Measurements from ENCODE around the gene MAP3K2.
A peak's percentile ranks its signal among the peaks of the same experiment; 100 is the strongest.
"Not testable (repeated sequence)": the region's sequence is repeated elsewhere in the genome, so short reads cannot be mapped to it uniquely, and the experiment has no call there.

The MAP3K2 gene

DNA sequence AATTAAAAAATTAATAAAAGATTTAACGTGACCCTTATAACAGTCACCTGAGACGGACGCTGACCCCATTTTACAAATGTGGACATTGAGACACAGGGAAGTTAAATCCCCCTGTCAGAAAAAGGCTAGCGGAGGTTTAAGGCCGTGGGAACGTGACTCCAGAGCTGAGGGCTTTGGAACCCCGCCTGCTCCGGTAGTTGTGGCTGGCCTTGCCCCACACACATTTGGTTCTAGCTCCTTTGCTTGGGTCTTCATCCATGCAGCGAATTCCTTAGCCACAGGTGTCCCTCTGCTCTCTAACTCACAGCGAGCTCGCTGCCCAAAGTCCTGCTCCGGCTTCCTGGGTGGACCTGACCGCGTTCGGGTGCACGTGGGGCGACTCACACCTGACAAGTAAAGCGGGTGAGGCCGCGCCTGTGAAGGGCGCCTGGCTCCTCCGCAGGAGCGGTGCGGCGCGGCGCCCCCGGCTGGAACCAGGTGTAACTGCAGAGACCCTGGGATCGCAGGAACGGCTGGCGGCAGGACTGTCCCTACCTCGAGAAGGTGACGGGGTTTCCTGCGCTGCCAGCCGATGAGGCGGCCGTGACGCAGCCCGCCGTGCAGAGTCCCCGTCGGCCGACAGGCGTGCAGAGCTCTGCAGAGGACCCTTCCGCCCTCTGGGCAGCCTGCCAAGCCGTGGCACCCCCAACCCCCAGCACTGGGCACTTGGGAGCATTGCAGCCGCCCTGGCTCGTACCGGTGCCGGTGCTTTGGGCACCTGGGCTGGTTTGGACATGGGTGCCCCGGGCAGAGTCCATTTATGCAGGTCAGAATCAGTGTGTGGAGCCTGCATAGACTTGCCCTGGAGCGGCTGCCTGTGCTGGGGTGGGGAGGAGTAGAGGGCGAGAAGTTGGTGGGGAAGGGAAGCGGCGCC, 28.1 kb upstream of the MAP3K2 start:
- Mint-ChIP-seq H3K27ac (peak overlapping the region; percentile 81), H3K4me3 (peak overlapping the region; percentile 64), H3K9me3 (peaks cover 2% of the 10 kb centered on the region), H3K36me3 (no peaks in the 10 kb centered on the region), H3K4me1 (peaks cover 34% of the 10 kb centered on the region), H3K27me3 (peaks cover 57% of the 10 kb centered on the region)
- CTCF ChIA-PET, result interaction anchor here (0.7 to 2.8 kb wide), 14 partner anchors 9 to 219 kb away, joined by 3 to 16 read pairs (median 4); partner anchors contain the start of genes ERCC3 and MAP3K2
- peak; percentile 85 for DNase-seq

GRCh38 chr2:127414638-127415592, 27.1 kb upstream of the MAP3K2 start:
- no peak overlapping the region for H3K4me3 Mint-ChIP-seq
- peaks cover 2% of the 10 kb centered on the region for H3K9me3 Mint-ChIP-seq
- H3K27ac Mint-ChIP-seq, result no peak overlapping the region
- no peak for DNase-seq
- H3K4me1 Mint-ChIP-seq, result peaks cover 40% of the 10 kb centered on the region
- H3K36me3 Mint-ChIP-seq, result peaks cover 1% of the 10 kb centered on the region
- peaks cover 48% of the 10 kb centered on the region for H3K27me3 Mint-ChIP-seq
- CTCF ChIA-PET, result interaction anchor here (0.7 to 2.8 kb wide), 13 partner anchors 10 to 218 kb away, joined by 3 to 16 read pairs (median 4); partner anchors contain the start of genes ERCC3 and MAP3K2

DNA sequence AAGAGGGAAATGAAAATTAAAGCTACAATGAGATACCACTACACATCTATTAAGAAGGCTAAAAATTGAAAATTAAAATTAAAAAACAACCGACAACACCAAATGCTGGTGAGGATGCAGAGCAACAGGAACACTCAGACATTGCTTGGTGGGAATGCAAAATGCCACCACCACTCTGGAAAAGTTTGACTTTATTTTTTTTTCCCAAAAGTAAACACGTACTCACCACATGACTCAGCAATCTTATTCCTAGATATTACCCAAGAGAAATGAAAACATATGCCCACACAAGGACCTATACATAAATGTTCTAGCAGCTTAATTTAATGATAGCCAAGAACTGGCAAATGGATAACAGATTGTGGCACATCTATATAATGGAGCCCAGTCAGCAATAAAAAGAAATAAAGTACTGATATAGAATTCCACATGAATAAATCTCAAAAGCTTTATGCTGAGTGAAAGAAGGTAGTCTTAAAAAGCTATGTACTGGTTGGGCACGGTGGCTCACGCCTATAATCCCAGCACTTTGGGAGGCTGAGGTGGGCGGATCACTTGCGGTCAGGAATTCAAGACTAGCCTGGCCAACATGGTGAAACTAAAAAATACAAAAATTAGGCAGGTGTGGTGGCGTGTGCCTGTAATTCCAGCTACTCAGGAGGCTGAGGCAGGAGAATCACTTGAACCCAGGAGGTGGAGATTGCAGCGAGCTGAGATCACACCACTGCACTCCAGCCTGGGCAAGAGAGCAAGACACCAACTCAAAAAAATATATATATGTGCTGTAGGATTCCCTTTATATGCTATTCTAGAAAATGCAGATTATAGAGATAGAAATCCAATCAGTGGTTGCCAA, 26.2 kb upstream of the MAP3K2 start:
- CTCF ChIA-PET, result interaction anchor here (0.7 to 2.8 kb wide), 6 partner anchors 25 to 217 kb away, joined by 3 to 16 read pairs (median 4); partner anchors contain the start of gene MAP3K2
- no peak overlapping the region for H3K27ac Mint-ChIP-seq
- peaks cover 42% of the 10 kb centered on the region for H3K4me1 Mint-ChIP-seq
- DNase-seq, result no peak
- peaks cover 1% of the 10 kb centered on the region for H3K36me3 Mint-ChIP-seq
- H3K27me3 Mint-ChIP-seq, result peaks cover 48% of the 10 kb centered on the region
- H3K9me3 Mint-ChIP-seq, result peaks cover 2% of the 10 kb centered on the region
- H3K4me3 Mint-ChIP-seq, result no peak overlapping the region

DNA sequence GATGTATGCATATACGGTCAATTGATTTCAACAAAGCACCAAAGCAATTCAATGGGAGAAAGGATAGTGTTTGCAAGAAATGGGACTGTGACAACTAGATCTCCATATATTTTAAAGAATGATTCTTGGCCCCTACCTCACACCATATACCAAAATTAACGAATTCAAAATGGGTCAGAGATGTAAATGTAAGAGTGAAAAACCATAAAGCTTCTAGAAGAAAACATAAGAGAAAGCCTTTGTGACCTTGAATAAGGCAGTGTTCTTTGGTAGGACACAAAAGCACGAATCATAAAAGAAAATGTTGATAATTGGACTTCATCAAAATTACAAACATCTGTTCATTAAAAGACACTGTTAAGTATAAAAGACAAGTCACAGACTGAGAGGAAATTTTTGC, 25.4 kb upstream of the MAP3K2 start:
- H3K36me3 Mint-ChIP-seq, result peaks cover 1% of the 10 kb centered on the region
- no peak for DNase-seq
- peaks cover 45% of the 10 kb centered on the region for H3K4me1 Mint-ChIP-seq
- CTCF ChIA-PET, result interaction anchor here (0.7 kb wide), 2 partner anchors 24 to 67 kb away, joined by 3 to 4 read pairs; no protein-coding TSS in a partner anchor
- H3K27ac Mint-ChIP-seq, result no peak overlapping the region
- peaks cover 2% of the 10 kb centered on the region for H3K9me3 Mint-ChIP-seq
- no peak overlapping the region for H3K4me3 Mint-ChIP-seq
- peaks cover 44% of the 10 kb centered on the region for H3K27me3 Mint-ChIP-seq

- CTCF ChIA-PET, result no interaction called here
- Mint-ChIP-seq H3K9me3 (peaks cover 2% of the 10 kb centered on the region), H3K36me3 (peaks cover 1% of the 10 kb centered on the region), H3K4me1 (peaks cover 42% of the 10 kb centered on the region), H3K4me3 (no peak overlapping the region), H3K27ac (no peak overlapping the region), H3K27me3 (peaks cover 32% of the 10 kb centered on the region)
- no peak for DNase-seq
Measured at GRCh38 chr2:127411653-127412369, 24.0 kb upstream of the MAP3K2 start.

DNA sequence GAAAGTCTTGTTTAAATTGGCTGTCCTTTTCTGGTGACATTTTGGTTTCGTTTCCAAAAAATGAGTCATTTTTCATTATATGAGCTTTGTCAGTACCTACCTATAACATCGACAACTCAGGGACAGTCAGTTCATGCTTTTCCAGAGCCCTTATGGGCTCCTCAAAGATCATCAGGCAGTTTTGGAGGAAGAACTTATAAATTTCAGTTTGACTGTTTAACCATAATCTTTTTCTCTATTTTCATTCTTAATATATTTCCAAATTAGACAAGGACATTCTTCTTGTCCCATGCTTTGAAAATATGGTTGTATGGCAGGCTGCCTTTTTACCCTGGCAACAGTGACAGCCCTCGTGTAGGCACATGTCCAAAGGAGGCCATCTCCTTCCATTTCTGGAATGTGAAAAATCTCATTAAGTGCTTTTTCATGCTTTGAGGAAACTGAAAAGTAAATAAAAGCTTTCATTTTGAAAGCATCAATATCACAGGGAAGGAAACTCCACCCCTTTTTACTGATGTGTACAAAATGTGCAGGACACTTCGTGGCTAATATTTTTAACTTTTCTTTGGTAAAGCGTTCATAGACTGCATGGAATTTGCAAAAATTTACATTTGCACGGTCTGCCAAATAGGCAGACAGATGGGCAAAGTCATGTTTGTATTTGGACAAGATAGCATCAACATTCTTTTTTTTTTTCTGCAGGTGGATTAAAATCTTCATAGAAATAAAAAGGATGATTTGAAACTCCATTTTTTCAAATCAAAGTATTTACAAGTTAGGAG, 23.3 kb upstream of the MAP3K2 start:
- DNase-seq, result no peak
- CTCF ChIA-PET, result interaction anchor here (1.0 kb wide), 2 partner anchors 16 to 23 kb away, joined by 3 to 4 read pairs; no protein-coding TSS in a partner anchor

GRCh38 chr2:127409716-127410115, 21.9 kb upstream of the MAP3K2 start:
- DNase-seq, CTCF ChIA-PET: not testable (repeated sequence)

More for the DNA sequence above, 23.3 kb upstream of the MAP3K2 start:
- Mint-ChIP-seq H3K4me1 (peaks cover 35% of the 10 kb centered on the region), H3K36me3 (peaks cover 1% of the 10 kb centered on the region), H3K27ac (peak overlapping the region; percentile 93), H3K9me3 (peaks cover 2% of the 10 kb centered on the region), H3K4me3 (peak overlapping the region; percentile 58), H3K27me3 (peaks cover 29% of the 10 kb centered on the region)

DNA sequence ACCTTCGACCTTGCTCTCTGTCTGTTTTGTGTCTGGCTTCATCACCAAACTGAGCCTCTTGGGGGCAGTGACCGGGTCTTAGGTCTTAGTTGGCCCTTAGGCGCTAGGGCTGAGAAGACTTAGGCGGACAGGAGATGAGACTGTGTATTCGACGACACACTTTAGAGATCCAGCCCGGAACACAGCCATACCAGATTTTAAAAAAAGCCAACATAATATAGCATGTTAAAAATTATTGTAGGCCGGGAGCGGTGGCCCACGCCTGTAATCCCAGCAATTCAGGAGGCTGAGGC, 21.0 kb upstream of the MAP3K2 start:
- peaks cover 27% of the 10 kb centered on the region for H3K27me3 Mint-ChIP-seq
- peak overlapping the region; percentile 59 for H3K4me3 Mint-ChIP-seq
- peak overlapping the region; percentile 38 for H3K27ac Mint-ChIP-seq
- peaks cover 1% of the 10 kb centered on the region for H3K36me3 Mint-ChIP-seq
- peaks cover 2% of the 10 kb centered on the region for H3K9me3 Mint-ChIP-seq
- DNase-seq, result no peak
- H3K4me1 Mint-ChIP-seq, result peaks cover 30% of the 10 kb centered on the region
- CTCF ChIA-PET, result interaction anchor here (1.2 kb wide), 1 partner anchor 10 kb away, joined by 3 read pairs; no protein-coding TSS in a partner anchor

More at GRCh38 chr2:127409716-127410115, 21.9 kb upstream of the MAP3K2 start:
- not testable (repeated sequence) for H3K27ac Mint-ChIP-seq, H3K9me3 Mint-ChIP-seq, H3K36me3 Mint-ChIP-seq, H3K4me3 Mint-ChIP-seq
- Mint-ChIP-seq H3K4me1 (peaks cover 30% of the 10 kb centered on the region), H3K27me3 (peaks cover 29% of the 10 kb centered on the region)

GRCh38 chr2:127408004-127408806, 20.4 kb upstream of the MAP3K2 start:
- peak overlapping the region; percentile 59 for H3K4me3 Mint-ChIP-seq
- H3K4me1 Mint-ChIP-seq, result peaks cover 30% of the 10 kb centered on the region
- peaks cover 27% of the 10 kb centered on the region for H3K27me3 Mint-ChIP-seq
- H3K9me3 Mint-ChIP-seq, result peaks cover 2% of the 10 kb centered on the region
- peak overlapping the region; percentile 38 for H3K27ac Mint-ChIP-seq
- peaks cover 1% of the 10 kb centered on the region for H3K36me3 Mint-ChIP-seq
- CTCF ChIA-PET, result interaction anchor here (1.2 kb wide), 1 partner anchor 9 kb away, joined by 3 read pairs; no protein-coding TSS in a partner anchor
- peak; percentile 83 for DNase-seq

DNA sequence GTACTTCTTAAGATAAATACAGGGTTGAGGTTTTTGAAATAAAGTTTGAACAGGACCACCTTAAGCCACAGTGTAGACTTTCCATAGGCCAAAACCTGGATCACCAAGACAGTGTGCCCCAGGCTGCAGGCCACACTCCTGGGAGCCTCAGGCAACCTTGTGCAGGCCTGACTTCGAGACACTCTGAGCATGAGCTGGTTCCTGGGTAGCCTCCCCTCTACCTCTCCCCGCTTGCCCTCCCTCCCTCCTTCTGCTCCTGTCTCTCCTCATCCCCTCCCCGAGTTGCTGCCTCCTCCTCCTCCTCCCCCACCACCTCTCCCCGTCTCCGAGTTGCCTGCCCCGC, 19.9 kb upstream of the MAP3K2 start:
- H3K36me3 Mint-ChIP-seq, result peaks cover 1% of the 10 kb centered on the region
- peak overlapping the region; percentile 54 for H3K4me3 Mint-ChIP-seq
- H3K4me1 Mint-ChIP-seq, result peaks cover 30% of the 10 kb centered on the region
- peaks cover 31% of the 10 kb centered on the region for H3K27me3 Mint-ChIP-seq
- no peaks in the 10 kb centered on the region for H3K9me3 Mint-ChIP-seq
- H3K27ac Mint-ChIP-seq, result no peak overlapping the region
- DNase-seq, result no peak
- CTCF ChIA-PET, result no interaction called here

GRCh38 chr2:127407091-127407490, 19.3 kb upstream of the MAP3K2 start:
- CTCF ChIA-PET, result no interaction called here
- Mint-ChIP-seq H3K4me3 (peak overlapping the region; percentile 54), H3K27ac (no peak overlapping the region), H3K36me3 (peaks cover 1% of the 10 kb centered on the region), H3K9me3 (no peaks in the 10 kb centered on the region), H3K27me3 (peaks cover 33% of the 10 kb centered on the region), H3K4me1 (peaks cover 30% of the 10 kb centered on the region)
- no peak for DNase-seq

DNA sequence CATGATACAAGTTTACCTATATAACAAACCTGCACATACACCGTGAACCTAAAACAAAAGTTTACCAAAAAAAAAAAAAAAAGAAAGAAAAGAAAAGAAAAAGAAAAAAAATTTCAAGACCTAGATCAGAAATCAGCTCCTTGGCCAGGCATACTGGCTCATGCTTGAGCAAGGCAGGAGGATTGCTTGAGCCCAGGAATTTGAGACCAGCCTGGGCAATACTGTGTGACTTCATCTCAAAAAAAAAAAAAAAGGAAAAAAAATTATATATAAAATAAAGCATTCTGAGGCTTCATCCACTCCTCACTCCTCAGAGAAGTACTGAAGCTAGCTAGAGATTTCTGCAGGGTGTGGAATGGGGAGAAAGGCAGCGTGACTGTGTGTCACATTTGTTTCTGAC, 18.7 kb upstream of the MAP3K2 start:
- CTCF ChIA-PET, result no interaction called here
- H3K36me3 Mint-ChIP-seq, result peaks cover 1% of the 10 kb centered on the region
- H3K4me3 Mint-ChIP-seq, result no peak overlapping the region
- peaks cover 38% of the 10 kb centered on the region for H3K27me3 Mint-ChIP-seq
- DNase-seq, result no peak
- H3K4me1 Mint-ChIP-seq, result peaks cover 23% of the 10 kb centered on the region
- peak overlapping the region; percentile 55 for H3K27ac Mint-ChIP-seq
- H3K9me3 Mint-ChIP-seq, result no peaks in the 10 kb centered on the region
